GM12878 (cell line): Measurements from ENCODE around the gene PEX6. TPM values are rescaled to one million over a fixed set of nuclear protein-coding genes. Genes with fewer than 3 reads are reported as not detected.

Experiments
- ATAC-seq: fragments of 200-7000 bp; cut with Tn5 transposase; 3 replicates; pipeline ENCODE4 v1.9.1; 2020; ENCODE audit warnings: mild to moderate bottlenecking, moderate library complexity
- BruUV-seq: library from RNA; stranded (reverse); fragments of 400-500 nt; replicated peaks from 2 replicates; lab custom pipeline; 2021; lab: Mats Ljungman, UMichigan
- CTCF ChIA-PET: fragments of 300-600 bp; sonication (Branson Sonifier 250); formaldehyde crosslinking; extraction: SDS; loops from one replicate; lab custom pipeline; 2021; ENCODE audit warnings: inconsistent platforms; lab: Yijun Ruan, JAX
- POLR2A ChIA-PET: fragments of 350-600 bp; formaldehyde crosslinking; extraction: SDS; loops from one replicate; lab custom pipeline; 2021; ENCODE audit warnings: inconsistent platforms; lab: Charles Lee
- RAD21 ChIA-PET: fragments of 300-600 bp; sonication (Branson Sonifier 250); formaldehyde crosslinking; loops from one replicate; lab custom pipeline; 2023; ENCODE audit warnings: antibody characterized with exemption; ENCODE audit not compliant: unreplicated experiment; lab: Charles Lee
- SMC1A ChIA-PET: fragments of 300-600 bp; sonication (Branson Sonifier 250); formaldehyde crosslinking; loops from one replicate; lab custom pipeline; 2023; ENCODE audit not compliant: unreplicated experiment, uncharacterized antibody; lab: Charles Lee
- DNase-seq: peaks from one replicate; pipeline ENCODE4 v3.0.0-alpha.2; 2011; ENCODE audit warnings: low read depth, low spot score
- FAIRE-seq: peaks from 3 replicates; lab custom pipeline; 2011; peaks lifted over from hg19 to GRCh38; lab: Jason Lieb, UNC
- H2AFZ ChIP-seq: 2 replicates; pipeline ENCODE4 v1.6.0; 2011; ENCODE audit warnings: low read depth, low read length, control low read depth; ENCODE audit not compliant: control insufficient read depth
- H3K27ac ChIP-seq: 2 replicates; pipeline ENCODE4 v1.5.1; 2011; ENCODE audit warnings: control low read depth; ENCODE audit not compliant: control insufficient read depth, insufficient read depth
- H3K27me3 ChIP-seq, 2 experiments: replicated peaks in 1 of 2; 2 replicates each; pipeline versions ENCODE4 v1.6.0 to v1.6.1; 2011; ENCODE audit warnings: low read length in 1 of 2; ENCODE audit not compliant: control insufficient read depth in 2 of 2, insufficient read depth in 2 of 2
- H3K36me3 ChIP-seq, 2 experiments: 2 replicates each; pipeline ENCODE4 v1.5.1; 2011; ENCODE audit warnings: low read length in 1 of 2; ENCODE audit not compliant: control insufficient read depth in 2 of 2, insufficient read depth in 2 of 2
- H3K4me1 ChIP-seq: 2 replicates; pipeline ENCODE4 v1.6.1; 2011; ENCODE audit warnings: mild to moderate bottlenecking, low read length, moderate library complexity, mixed read lengths; ENCODE audit not compliant: control insufficient read depth, insufficient read depth
- H3K4me2 ChIP-seq: 2 replicates; pipeline ENCODE4 v1.6.0; 2011; ENCODE audit warnings: control low read depth; ENCODE audit not compliant: control insufficient read depth, insufficient read depth
- H3K4me3 ChIP-seq: fragments of 200-600 bp; sonication (generic); 2 replicates; pipeline ENCODE4 v1.5.1; 2016
- H3K79me2 ChIP-seq: 2 replicates; pipeline ENCODE4 v1.6.0; 2011; ENCODE audit warnings: low read length; ENCODE audit not compliant: control insufficient read depth, insufficient read depth
- H3K9ac ChIP-seq: 2 replicates; pipeline ENCODE4 v1.8.0; 2011; ENCODE audit warnings: low read length, control low read depth, mixed read lengths; ENCODE audit not compliant: control insufficient read depth, insufficient read depth
- H3K9me3 ChIP-seq: replicated peaks from 3 replicates; pipeline ENCODE4 v1.5.1; 2011; ENCODE audit warnings: mild to moderate bottlenecking, low read length; ENCODE audit not compliant: control insufficient read depth, insufficient read depth
- H4K20me1 ChIP-seq: 2 replicates; pipeline ENCODE4 v1.6.0; 2011; ENCODE audit not compliant: control insufficient read depth, insufficient read depth
- ETV6 ChIP-seq, 2 experiments: fragments of 450-650 bp in 1 of 2; IDR thresholded peaks in 1 of 2; conservative IDR thresholded peaks in 1 of 2; 2 replicates each; pipeline ENCODE4 v1.6.1; 2014; ENCODE audit warnings: antibody characterized with exemption in 1 of 2, borderline replicate concordance in 1 of 2, low read depth in 1 of 2, mild to moderate bottlenecking in 1 of 2, moderate library complexity in 1 of 2
- NFIC ChIP-seq: IDR thresholded peaks from 2 replicates; pipeline ENCODE4 v1.6.1; 2012; ENCODE audit warnings: low read depth, mild to moderate bottlenecking, inconsistent platforms, low read length, moderate library complexity
- RAD21 ChIP-seq: IDR thresholded peaks from 2 replicates; pipeline ENCODE4 v1.6.1; 2011; ENCODE audit warnings: mild to moderate bottlenecking, low read depth, low read length, moderate library complexity; ENCODE audit not compliant: insufficient read depth
- SMAD5 ChIP-seq: IDR thresholded peaks from 2 replicates; pipeline ENCODE4 v1.6.1; 2016; ENCODE audit warnings: antibody characterized with exemption, low read depth
- SMC3 ChIP-seq: IDR thresholded peaks from 2 replicates; pipeline ENCODE4 v1.6.1; 2011; ENCODE audit warnings: low read length, improper control_type of control experiment, borderline replicate concordance
- WGBS: methylation state at CpG from one replicate; pipeline ENCODE4 v1.1.6; 2016; ENCODE audit warnings: low lambda C conversion rate; ENCODE audit not compliant: insufficient replicate concordance, insufficient coverage; ENCODE audit errors: missing lambda C conversion rate; 5-methylcytosine and 5-hydroxymethylcytosine counted together
- in situ Hi-C: fragments of 300-500 bp; cut with MboI; formaldehyde crosslinking; loops from 9 replicates; pipeline ENCODE4 v1.14.3; 2018; ENCODE audit warnings: mixed read lengths
- intact Hi-C: fragments of 100-400 bp; cut with micrococcal nuclease; formaldehyde crosslinking; loops from one replicate; pipeline ENCODE4 v1.14.2; 2022; ENCODE audit not compliant: unreplicated experiment
- polyA plus RNA-seq, 11 experiments: library from polyadenylated mRNA; depleted of rRNA in 4 of 11; unstranded in 6 of 11; stranded (reverse) in 5 of 11; fragments of >200 nt; fragmentation: Nextera tagmentation in 4 of 11; fragmentation: Illumina TruSeq in 1 of 11; extraction: Ambion mirVana in 4 of 11; extraction: Trizol in 1 of 11; gene quantifications; 1 replicate in 1 of 11; 2 replicates in 10 of 11; pipeline versions ENCODE4 v1.2.1 to v1.2.3, GENCODE V29; 2011 to 2016; ENCODE audit warnings: inconsistent platforms in 2 of 11, missing spikeins in 2 of 11, low read depth in 1 of 11
- total RNA-seq, 4 experiments: library from RNA; depleted of rRNA in 3 of 4; stranded (reverse); fragments of >200 nt in 3 of 4; fragmentation: Illumina TruSeq in 1 of 4; extraction: Trizol in 1 of 4; gene quantifications; 2 replicates each; pipeline versions ENCODE4 v1.2.1 to v1.2.3, GENCODE V29; 2013 to 2021
- TF ChIP-seq, protein P1 (sequence below): fragments of 450-650 bp; IDR thresholded peaks from 2 replicates; pipeline ENCODE4 v1.6.1; 2017; ENCODE audit warnings: mild to moderate bottlenecking
- TF ChIP-seq, protein P2 (sequence below), 3 experiments: IDR thresholded peaks in 2 of 3; conservative IDR thresholded peaks in 1 of 3; 2 replicates each; pipeline ENCODE4 v1.5.1; 2011; ENCODE audit warnings: low read depth in 3 of 3, low read length in 3 of 3, mild to moderate bottlenecking in 3 of 3, control low read depth in 2 of 3, moderate library complexity in 2 of 3, inconsistent platforms in 1 of 3, mixed read lengths in 1 of 3; ENCODE audit not compliant: control insufficient read depth in 2 of 3, insufficient read depth in 1 of 3; ENCODE audit errors: extremely low read depth in 1 of 3

Gene PEX6
- total and polyA plus RNA-seq, 10 of the 15 experiments (the other 5 are each of a cell fraction or from before 2014, with no cell fraction given) = 0.39 to 21.1 (median 7.8) TPM

DNA sequence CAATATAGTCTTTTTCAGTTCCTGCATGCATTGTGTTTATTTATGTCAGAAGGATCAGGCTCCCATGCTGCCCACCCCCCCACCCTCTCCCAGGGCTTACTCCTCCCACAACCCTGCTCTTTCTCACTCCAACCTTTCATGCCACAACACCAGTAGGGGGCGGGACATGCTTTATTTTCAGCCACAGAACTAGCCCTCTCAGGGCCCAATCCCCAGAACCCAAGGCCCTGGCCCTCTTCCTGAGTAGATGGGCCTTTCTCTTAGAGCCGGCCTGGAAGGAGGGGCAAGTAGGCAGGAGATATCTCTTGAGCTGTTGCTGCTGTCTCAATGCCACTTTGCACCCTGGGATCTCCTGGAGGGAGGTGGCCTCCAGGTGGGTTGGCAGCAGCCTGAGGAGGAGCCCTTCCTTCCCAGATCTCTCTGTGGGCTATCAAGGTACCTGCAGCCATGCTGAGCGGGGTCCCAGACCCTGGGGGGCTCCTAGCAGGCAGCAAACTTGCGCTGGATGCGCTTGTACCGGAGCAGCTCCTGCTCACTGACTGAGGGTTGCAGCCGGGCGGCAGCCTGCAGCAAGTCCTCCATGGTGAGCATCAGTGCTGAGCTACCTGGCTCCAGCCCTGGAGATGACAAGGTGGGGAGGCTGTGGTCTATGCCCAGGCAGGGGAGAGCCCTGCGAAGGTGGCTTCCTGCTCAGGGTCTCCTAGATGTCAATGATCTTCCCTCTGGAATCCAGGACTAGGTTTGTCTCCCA is 15.0 kb downstream of the PEX6 start:
- FAIRE-seq (no peak), DNase-seq (no peak), ATAC-seq (peak; percentile 88)
- H3K27ac ChIP-seq = no peak overlapping the region
- POLR2A ChIA-PET = interaction anchor here (0.5 to 1.3 kb wide), 3 partner anchors 20 to 95 kb away, joined by 3 to 4 read pairs (median 4); partner anchors contain the start of genes MRPL2 and PPP2R5D
- RAD21 ChIA-PET = interaction anchor here (0.9 to 2.1 kb wide), 5 partner anchors 9 to 183 kb away, joined by 3 to 12 read pairs (median 4); no protein-coding TSS in a partner anchor
- SMC1A ChIA-PET = interaction anchor here (1.3 to 1.8 kb wide), 3 partner anchors 16 to 179 kb away, joined by 3 to 5 read pairs (median 3); no protein-coding TSS in a partner anchor
- no peaks in the 10 kb centered on the region; a peak in 2 of 4 replicates for H3K36me3 ChIP-seq
- H2AFZ ChIP-seq = no peak overlapping the region
- BruUV-seq = no TSS peak
- no peaks in the 10 kb centered on the region for H3K9me3 ChIP-seq
- in situ Hi-C loops = no loop called here
- H3K4me2 ChIP-seq = no peak overlapping the region
- TF ChIP-seq, protein P1, sequence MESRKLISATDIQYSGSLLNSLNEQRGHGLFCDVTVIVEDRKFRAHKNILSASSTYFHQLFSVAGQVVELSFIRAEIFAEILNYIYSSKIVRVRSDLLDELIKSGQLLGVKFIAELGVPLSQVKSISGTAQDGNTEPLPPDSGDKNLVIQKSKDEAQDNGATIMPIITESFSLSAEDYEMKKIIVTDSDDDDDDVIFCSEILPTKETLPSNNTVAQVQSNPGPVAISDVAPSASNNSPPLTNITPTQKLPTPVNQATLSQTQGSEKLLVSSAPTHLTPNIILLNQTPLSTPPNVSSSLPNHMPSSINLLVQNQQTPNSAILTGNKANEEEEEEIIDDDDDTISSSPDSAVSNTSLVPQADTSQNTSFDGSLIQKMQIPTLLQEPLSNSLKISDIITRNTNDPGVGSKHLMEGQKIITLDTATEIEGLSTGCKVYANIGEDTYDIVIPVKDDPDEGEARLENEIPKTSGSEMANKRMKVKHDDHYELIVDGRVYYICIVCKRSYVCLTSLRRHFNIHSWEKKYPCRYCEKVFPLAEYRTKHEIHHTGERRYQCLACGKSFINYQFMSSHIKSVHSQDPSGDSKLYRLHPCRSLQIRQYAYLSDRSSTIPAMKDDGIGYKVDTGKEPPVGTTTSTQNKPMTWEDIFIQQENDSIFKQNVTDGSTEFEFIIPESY = no peak
- peak; percentile 46 for TF ChIP-seq RAD21
- no peak for TF ChIP-seq ETV6 (conservative IDR thresholded peaks at IDR 0.05 in 1 of 2, IDR thresholded peaks at IDR 0.05 in 1 of 2; ENCODE audit: borderline replicate concordance in 1 of 2, low read depth in 1 of 2)
- TF ChIP-seq, protein P2, sequence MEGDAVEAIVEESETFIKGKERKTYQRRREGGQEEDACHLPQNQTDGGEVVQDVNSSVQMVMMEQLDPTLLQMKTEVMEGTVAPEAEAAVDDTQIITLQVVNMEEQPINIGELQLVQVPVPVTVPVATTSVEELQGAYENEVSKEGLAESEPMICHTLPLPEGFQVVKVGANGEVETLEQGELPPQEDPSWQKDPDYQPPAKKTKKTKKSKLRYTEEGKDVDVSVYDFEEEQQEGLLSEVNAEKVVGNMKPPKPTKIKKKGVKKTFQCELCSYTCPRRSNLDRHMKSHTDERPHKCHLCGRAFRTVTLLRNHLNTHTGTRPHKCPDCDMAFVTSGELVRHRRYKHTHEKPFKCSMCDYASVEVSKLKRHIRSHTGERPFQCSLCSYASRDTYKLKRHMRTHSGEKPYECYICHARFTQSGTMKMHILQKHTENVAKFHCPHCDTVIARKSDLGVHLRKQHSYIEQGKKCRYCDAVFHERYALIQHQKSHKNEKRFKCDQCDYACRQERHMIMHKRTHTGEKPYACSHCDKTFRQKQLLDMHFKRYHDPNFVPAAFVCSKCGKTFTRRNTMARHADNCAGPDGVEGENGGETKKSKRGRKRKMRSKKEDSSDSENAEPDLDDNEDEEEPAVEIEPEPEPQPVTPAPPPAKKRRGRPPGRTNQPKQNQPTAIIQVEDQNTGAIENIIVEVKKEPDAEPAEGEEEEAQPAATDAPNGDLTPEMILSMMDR (IDR thresholded peaks at IDR 0.05 in 2 of 3, conservative IDR thresholded peaks at IDR 0.05 in 1 of 3; ENCODE audit: control insufficient read depth in 2 of 3, extremely low read depth in 1 of 3, insufficient read depth in 1 of 3, low read depth in 3 of 3, low read length in 3 of 3) = peak in 2 of 3 experiments; percentile 42 to 44; a peak in 4 of 6 replicates
- TF ChIP-seq SMC3 = peak; percentile 8; the same call in 1 of the 2 replicates
- no peak for TF ChIP-seq SMAD5
- no peak for TF ChIP-seq NFIC
- H4K20me1 ChIP-seq = no peaks in the 10 kb centered on the region
- intact Hi-C loops = no loop called here
- no peaks in the 10 kb centered on the region for H3K4me1 ChIP-seq
- CTCF ChIA-PET = interaction anchor here (0.9 to 2.5 kb wide), 13 partner anchors 10 to 630 kb away, joined by 3 to 15 read pairs (median 4); partner anchors contain the start of genes CNPY3, CUL7 and PEX6
- H3K27me3 ChIP-seq = no peaks in the 10 kb centered on the region
- 87% methylated on average over 9 of the region's 9 CpGs for WGBS
- H3K4me3 ChIP-seq = no peak overlapping the region
- no peaks in the 10 kb centered on the region for H3K79me2 ChIP-seq
- H3K9ac ChIP-seq = no peak overlapping the region
